Islet precursor cell (in vitro differentiated cells): Measurements from ENCODE around the gene DSP.
A peak's percentile ranks its signal among the peaks of the same experiment; 100 is the strongest.

Experiments used
- DNase-seq: peaks from one replicate; pipeline ENCODE4 v3.0.0-alpha.2; 2018

The DSP gene

GRCh38 chr6:7594579-7595125 lies 53.2 kb downstream of the DSP start:
- DNase-seq: no peak

GRCh38 chr6:7604003-7604402 lies 62.5 kb downstream of the DSP start:
- DNase-seq: no peak

- no peak for DNase-seq
Measured at GRCh38 chr6:7604506-7604905, 63.0 kb downstream of the DSP start.

- no peak for DNase-seq
Measured at GRCh38 chr6:7615611-7616383, 74.3 kb downstream of the DSP start.

GRCh38 chr6:7617801-7618764 lies 76.6 kb downstream of the DSP start:
- peak; percentile 87 for DNase-seq

GRCh38 chr6:7621761-7622160 lies 80.3 kb downstream of the DSP start:
- no peak for DNase-seq

- peak; percentile 74 for DNase-seq
Measured at GRCh38 chr6:7624796-7625710, 83.6 kb downstream of the DSP start.

GRCh38 chr6:7628479-7628878 lies 87.0 kb downstream of the DSP start:
- no peak for DNase-seq

GRCh38 chr6:7628909-7629308 lies 87.4 kb downstream of the DSP start:
- DNase-seq: no peak

GRCh38 chr6:7629321-7629720 lies 87.8 kb downstream of the DSP start:
- DNase-seq: no peak

- DNase-seq: no peak
Measured at GRCh38 chr6:7630792-7631191, 89.3 kb downstream of the DSP start.

GRCh38 chr6:7631466-7631865 lies 90.0 kb downstream of the DSP start:
- DNase-seq: no peak

- DNase-seq: no peak
Measured at GRCh38 chr6:7632501-7633290, 91.2 kb downstream of the DSP start.

GRCh38 chr6:7633361-7633760 lies 91.9 kb downstream of the DSP start:
- no peak for DNase-seq

- DNase-seq: no peak
Measured at GRCh38 chr6:7636151-7636550, 94.7 kb downstream of the DSP start.
